Colonic mucosa (tissue), 4 donors: ENCODE data around the gene GLYATL1. TPM values are rescaled to one million over a fixed set of nuclear protein-coding genes. Genes with fewer than 3 reads are reported as not detected.

ENCODE experiments used
- DNase-seq: peaks from one replicate; pipeline ENCODE4 v3.0.0-alpha.2; 2020
- H3K27ac ChIP-seq: fragments of 200-600 bp; one replicate; pipeline ENCODE4 v1.8.0; 2021
- H3K27me3 ChIP-seq: fragments of 200-600 bp; one replicate; pipeline ENCODE4 v1.8.0; 2021
- H3K36me3 ChIP-seq: fragments of 200-600 bp; one replicate; pipeline ENCODE4 v1.8.0; 2021
- H3K4me1 ChIP-seq: fragments of 200-600 bp; one replicate; pipeline ENCODE4 v1.8.0; 2021; ENCODE audit warnings: mild to moderate bottlenecking
- H3K4me3 ChIP-seq: fragments of 200-600 bp; one replicate; pipeline ENCODE4 v1.8.0; 2021
- H3K9ac ChIP-seq, 2 donors: one replicate each; pipeline ENCODE4 v1.7.0; 2013; ENCODE audit warnings: control low read depth in 2 of 2, low read depth in 2 of 2, low read length in 2 of 2
- H3K9me3 ChIP-seq: fragments of 200-600 bp; one replicate; pipeline ENCODE4 v1.8.0; 2021
- intact Hi-C: fragments of 100-400 bp; cut with DNase I; formaldehyde crosslinking; loops from one replicate; pipeline ENCODE4 v1.14.1; 2022
- total RNA-seq, 2 donors: library from RNA; stranded (reverse); fragmentation: NEBNext Ultra II Directional in 1 of 2; extraction: Animal tissue kit (Norgen Biotek cat#: 25700) in 1 of 2; gene quantifications; one replicate each; pipeline ENCODE4 v1.2.1, GENCODE V29; 2021
- TF ChIP-seq, protein P1 (sequence below): fragments of 200-600 bp; IDR thresholded peaks from one replicate; pipeline ENCODE4 v1.8.0; 2022; ENCODE audit warnings: antibody characterized with exemption, mild to moderate bottlenecking
- donor health status: healthy.
- donor health status: DM: no; HTN: no; CAD: no.
- donor health status: DM: no; HTN: no; CAD: no.

Gene GLYATL1
- total RNA-seq, 2 donors from 2014 or later = 0.72 to 1.6 TPM

DNA sequence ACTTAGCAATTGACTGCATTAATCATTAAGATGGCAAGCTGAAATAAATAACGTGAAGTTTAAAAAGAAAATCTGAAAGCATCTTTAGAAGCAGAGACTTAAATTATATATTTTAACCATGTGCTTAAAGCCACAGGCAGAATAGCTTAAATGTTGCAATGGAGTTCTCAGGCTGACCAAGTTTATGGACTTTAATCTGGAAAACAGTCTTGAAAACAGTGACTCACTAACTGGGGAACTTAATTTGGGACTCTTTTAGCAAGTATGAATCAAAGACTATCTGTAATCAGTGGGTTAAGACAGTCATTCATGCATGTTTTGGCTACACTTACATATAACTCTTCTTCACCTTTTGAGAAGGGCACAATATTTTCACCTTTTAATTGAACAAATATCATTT, 12.6 kb upstream of the GLYATL1 start:
- Histone ChIP-seq H3K4me1 (peaks cover 13% of the 10 kb centered on the region), H3K4me3 (no peak overlapping the region), H3K9ac (no peak overlapping the region), H3K27ac (no peak overlapping the region), H3K9me3 (no peaks in the 10 kb centered on the region), H3K36me3 (no peaks in the 10 kb centered on the region), H3K27me3 (no peaks in the 10 kb centered on the region)
- intact Hi-C loops = no loop called here
- no peak for DNase-seq
- TF ChIP-seq, protein P1, sequence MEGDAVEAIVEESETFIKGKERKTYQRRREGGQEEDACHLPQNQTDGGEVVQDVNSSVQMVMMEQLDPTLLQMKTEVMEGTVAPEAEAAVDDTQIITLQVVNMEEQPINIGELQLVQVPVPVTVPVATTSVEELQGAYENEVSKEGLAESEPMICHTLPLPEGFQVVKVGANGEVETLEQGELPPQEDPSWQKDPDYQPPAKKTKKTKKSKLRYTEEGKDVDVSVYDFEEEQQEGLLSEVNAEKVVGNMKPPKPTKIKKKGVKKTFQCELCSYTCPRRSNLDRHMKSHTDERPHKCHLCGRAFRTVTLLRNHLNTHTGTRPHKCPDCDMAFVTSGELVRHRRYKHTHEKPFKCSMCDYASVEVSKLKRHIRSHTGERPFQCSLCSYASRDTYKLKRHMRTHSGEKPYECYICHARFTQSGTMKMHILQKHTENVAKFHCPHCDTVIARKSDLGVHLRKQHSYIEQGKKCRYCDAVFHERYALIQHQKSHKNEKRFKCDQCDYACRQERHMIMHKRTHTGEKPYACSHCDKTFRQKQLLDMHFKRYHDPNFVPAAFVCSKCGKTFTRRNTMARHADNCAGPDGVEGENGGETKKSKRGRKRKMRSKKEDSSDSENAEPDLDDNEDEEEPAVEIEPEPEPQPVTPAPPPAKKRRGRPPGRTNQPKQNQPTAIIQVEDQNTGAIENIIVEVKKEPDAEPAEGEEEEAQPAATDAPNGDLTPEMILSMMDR = no peak

DNA sequence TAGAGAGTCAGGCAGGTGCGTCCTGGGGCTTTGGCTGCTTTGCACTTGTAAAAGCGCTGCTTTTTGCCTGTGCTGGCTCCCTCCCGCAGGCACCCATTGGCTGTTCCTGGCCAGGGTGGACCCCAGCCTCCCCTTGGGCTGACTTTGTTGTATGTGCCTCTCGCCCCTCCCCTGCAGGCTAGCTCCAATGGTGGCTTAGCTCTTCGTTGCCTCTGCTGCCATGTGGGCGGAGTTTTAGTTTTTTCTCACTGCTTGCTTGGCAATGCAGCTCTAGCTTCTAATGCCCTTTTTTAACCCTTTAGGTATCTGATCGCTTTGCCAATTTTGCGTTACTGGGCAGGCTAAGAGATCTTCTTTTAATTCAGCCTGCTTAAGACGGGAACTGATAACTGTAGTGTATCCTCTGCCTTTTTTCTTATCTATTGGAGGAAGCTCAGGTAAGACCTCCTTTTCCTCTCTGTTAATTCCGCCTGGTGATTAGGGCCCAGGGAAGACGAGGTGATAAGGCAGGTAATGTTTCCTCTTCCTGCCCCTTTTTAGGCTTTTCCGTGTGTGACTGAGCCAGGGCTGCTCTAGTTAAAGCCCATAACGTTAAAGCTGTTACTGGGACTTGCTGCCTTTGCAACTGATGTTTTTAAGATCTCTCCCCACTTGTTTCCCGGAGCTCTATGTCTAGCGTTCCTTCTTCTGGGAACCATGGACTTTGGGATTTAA, 11.7 kb upstream of the GLYATL1 start:
- Histone ChIP-seq H3K27ac (no peak overlapping the region), H3K9me3 (no peaks in the 10 kb centered on the region), H3K9ac (no peak overlapping the region), H3K4me3 (no peak overlapping the region), H3K36me3 (no peaks in the 10 kb centered on the region), H3K27me3 (no peaks in the 10 kb centered on the region), H3K4me1 (peaks cover 11% of the 10 kb centered on the region)
- TF ChIP-seq, protein P1 = no peak
- DNase-seq = peak; percentile 75
- intact Hi-C loops = no loop called here

DNA sequence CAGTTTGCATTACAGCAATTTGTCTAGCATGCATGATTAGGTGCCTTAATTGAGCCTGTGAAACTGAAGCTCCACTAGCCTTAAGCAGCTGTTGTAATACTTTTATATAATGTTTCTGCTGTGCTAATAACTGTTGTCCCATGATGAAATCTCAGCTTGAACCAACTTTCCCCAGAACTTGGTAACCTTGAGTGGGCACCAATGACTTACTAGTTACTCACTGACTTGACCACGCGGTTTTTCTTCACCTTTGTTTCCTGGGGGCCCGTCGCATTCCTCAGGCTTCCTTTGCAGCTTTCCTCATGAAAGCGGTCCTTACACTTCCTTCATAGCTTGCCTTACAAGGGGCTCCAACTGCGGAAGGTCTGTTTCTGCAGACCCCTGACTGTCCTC, 11.2 kb upstream of the GLYATL1 start:
- Histone ChIP-seq H3K4me3 (no peak overlapping the region), H3K9me3 (no peaks in the 10 kb centered on the region), H3K36me3 (no peaks in the 10 kb centered on the region), H3K27ac (no peak overlapping the region), H3K27me3 (no peaks in the 10 kb centered on the region), H3K9ac (no peak overlapping the region), H3K4me1 (peaks cover 7% of the 10 kb centered on the region)
- DNase-seq = no peak
- intact Hi-C loops = no loop called here
- TF ChIP-seq, protein P1 = no peak

DNA sequence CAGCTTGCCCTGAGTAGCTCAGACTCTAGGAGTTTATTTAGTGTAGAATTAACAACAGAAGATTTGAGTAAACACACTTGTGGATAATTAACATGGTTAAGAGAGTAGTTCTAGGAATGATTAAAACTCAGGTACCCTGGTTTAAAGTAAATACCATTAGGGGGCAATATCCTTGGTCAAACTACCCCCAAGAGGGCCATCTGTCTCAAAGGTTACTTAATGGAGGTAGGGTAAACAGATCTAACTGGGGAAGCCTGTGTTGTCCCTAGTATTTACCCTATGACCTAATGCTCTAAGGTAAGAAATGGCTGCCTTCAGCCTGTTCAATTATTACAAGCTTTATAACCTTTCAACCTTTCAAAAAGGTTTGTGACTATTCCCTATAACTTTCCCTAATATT, 10.6 kb upstream of the GLYATL1 start:
- H3K4me1 ChIP-seq = peaks cover 7% of the 10 kb centered on the region
- no peak overlapping the region for H3K4me3 ChIP-seq
- H3K9me3 ChIP-seq = no peaks in the 10 kb centered on the region
- DNase-seq = no peak
- no peak overlapping the region for H3K27ac ChIP-seq
- no peak overlapping the region for H3K9ac ChIP-seq
- H3K36me3 ChIP-seq = no peaks in the 10 kb centered on the region
- TF ChIP-seq, protein P1 = no peak
- no peaks in the 10 kb centered on the region for H3K27me3 ChIP-seq
- intact Hi-C loops = no loop called here

DNA sequence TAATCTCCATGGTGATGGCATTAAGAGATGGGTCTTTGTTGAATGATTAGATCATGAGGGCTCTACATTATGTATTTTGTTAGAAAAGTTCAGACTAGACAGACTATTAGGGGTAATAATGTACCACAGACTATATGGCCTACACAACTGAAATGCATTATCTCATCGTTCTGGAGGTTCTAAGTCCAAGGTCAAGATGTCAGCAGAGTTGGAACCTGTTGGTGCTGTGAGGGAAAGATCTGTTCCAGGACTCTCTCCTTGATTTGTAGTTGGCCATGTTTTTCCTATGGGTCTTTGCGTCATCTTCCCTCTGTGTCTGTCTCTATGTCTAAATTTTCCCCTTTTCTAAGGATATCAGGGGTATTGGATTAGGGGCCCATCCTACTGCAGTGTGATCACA, 8.4 kb upstream of the GLYATL1 start:
- Histone ChIP-seq H3K4me3 (no peak overlapping the region), H3K27me3 (no peaks in the 10 kb centered on the region), H3K9ac (no peak overlapping the region), H3K4me1 (peaks cover 7% of the 10 kb centered on the region), H3K9me3 (no peaks in the 10 kb centered on the region), H3K27ac (no peak overlapping the region), H3K36me3 (no peaks in the 10 kb centered on the region)
- TF ChIP-seq, protein P1 = no peak
- no peak for DNase-seq
- intact Hi-C loops = no loop called here
